Measurements from ENCODE around the gene CASP8.
"Not testable (repeated sequence)": the region's sequence is repeated elsewhere in the genome, so short reads cannot be mapped to it uniquely, and the experiment has no call there.

Gene CASP8

DNA sequence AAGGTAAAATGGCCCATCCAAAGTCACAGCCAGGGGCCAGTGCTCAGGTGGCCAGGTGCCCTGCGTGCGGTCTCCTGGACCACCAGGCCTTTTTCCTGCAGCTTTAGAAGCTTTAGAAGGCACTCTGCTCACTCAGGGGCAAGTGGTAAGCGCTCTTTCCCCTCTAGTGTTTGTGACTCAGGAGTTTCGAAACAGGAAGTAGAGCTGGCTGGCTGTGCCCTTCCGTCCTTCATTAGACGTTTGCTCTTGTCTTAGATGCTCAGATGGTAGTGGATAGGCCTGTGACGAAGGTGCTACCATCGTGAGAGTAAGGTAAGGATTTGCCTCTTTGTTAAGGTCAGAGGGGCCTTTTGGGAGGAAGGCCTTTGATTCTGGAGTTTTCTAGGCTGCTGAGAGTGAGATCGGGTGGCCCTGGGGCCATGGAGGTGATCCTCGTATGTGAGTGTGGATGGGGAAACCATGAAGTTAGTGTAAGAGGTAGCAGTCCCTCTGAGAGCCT is at the start of gene CASP8:
CASP8 (plus strand) TSS at position 235 of the 499 bp plus-strand sequence. CDS start 5,951 bp downstream, outside the sequence.
- DNase-seq = no peak

DNA sequence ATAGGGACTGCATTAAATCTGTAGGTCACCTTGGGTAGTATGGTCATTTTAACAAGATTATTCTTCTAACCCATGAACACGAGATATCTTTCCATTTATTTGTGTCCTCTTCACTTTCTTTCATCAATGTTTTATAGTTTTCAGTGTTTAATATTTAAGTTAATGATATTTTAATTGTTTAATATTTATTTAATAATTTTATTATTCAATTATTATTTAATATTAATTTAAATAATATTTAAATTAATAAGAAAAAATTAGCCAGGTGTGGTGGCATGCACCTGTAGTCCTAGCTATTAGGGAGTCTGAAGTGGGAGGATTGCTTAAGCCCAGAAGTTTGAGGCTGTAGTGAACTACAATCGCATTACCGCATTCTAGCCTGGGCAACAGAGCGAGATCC is 44.4 kb upstream of the CASP8 start:
- no peak for DNase-seq

DNA sequence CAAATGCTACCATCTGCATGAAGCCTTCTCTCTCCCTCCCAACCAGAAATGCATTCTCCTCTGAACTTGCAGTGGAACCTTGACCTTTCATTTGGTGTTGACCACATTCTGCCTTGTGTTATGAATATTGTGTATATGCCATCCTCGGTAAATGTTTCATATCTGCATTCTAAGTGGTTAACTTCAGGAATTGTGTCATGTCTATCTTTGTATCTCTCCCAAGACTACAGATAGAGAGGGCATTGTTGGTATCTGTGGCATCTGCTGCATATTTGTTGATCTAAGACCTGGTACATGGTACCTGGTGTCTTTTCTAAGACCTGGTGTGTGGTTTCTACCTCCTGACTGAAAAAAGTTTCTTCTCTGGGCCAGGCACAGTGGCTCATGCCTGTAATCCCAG is 43.4 kb upstream of the CASP8 start:
- DNase-seq = no peak

DNA sequence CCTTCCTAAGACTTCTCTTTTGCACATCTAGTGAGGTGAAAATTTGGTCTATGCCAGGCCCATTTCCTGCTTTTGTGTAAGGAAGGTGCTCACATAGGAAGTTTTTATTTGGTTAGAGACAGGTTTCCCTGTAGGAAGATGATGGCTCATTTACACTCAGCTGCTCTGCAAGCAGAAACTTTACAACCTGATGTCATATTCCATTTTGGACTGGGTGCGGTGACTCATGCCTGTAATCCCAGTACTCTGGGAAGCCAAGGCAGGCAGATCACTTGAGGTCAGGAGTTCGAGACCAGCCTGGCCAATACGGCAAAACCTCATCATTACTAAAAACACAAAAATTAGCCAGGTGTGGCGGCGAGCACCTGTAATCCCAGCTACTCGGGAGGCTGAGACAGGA is 41.6 kb upstream of the CASP8 start:
- no peak for DNase-seq

DNA sequence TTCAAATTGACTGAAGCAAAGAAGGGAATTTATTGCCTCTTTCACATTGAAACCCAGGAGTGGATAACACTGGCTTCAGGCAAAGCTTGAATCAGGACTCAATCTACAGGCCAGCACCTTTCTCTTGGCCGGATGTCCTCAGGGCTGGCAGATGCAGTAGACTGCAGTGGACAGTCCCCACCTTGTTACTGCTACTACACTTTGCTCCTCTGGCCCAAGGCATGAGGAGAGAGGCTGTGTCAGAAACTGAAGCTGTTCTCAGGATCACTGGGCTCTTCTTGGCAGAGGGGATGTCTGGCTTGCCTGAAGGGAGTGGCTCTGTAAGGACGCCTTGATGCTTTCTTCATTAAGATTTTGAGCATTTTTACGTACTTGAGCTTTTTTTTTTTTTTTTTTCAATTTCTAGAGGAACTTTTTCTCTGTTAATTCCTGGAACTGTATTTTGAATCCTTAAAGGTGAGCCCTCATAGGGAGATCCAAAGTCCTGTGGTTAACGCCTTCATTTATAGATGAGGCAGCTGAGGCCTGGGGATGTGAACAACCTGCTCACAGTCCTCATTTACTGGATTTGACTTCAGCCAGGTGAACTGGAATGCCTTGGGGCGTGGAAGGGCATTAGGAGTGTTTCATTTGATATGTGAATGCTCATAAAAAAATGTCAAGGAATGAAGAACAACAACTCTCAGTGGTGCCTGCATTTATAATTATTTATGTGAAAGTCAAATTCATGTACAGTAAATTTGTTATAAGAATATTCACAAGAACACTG is 40.8 kb upstream of the CASP8 start:
- DNase-seq = no peak

DNA sequence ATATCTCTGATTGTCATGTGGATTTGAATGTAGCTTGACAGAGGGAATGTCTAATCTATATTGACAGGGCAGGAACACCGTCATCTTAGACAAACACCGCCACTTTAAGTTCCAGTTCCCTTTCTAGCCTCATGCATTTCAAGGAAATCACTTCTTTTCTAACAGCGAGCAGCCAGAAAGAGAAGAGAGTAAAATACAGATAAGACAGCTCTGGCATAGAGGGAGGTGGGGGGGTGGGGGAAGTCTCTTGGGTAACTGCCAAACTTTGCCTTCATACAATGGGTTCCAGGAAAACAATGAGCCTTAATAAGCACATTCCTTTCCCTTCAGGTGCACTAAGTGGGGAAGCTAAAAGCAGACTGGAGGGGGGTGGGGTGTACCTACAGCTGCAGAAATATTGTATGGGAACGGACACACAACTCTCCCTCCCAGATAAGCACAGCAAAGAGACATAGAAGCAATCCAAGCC is 40.2 kb upstream of the CASP8 start:
- DNase-seq = peak; percentile 40

DNA sequence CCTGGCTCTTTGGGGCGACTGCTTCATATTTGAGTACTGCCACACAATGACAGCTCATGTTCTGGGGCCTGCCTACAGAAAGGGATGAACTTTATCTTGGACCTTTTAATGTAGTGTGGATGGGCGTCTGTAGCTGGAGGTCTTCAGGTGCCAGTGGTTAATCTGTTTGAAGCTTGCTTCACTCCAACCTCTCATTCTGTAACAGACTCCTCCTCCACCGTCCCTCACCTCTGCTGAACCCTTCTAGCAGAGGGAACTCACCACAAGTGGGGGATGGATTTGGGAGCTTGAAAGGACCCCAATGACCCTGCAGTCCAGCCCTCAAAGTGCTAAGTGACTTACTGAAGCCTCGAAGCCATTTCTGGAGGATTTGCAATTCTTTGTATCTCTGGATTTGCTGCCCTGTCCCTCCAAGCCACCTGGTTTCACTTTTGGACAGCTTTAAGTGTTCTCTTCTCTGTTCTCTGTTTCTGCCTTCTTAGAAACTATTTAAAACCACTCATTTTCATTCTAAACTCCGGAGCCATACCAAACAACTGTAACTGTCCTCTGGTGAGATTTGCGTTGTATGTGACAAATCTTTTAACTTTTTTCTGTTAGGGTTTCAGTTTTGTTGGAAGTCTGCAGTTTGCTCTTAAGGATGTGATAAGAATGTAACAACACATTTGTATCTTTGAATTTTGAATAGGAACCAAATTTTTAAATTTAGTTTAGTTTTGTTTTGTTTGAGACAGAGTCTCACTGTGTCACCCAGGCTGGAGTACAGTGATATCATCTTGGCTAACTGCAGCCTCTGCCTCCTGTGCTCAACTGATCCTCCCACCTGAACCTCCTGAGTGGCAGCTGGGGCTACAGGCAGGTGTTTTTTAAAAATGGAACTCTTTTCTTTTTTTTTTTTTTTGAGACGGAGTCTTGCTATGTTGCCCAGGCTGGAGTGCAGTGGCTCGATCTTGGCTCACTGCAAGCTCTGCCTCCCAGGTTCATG is 37.0 kb upstream of the CASP8 start:
- DNase-seq = no peak

DNA sequence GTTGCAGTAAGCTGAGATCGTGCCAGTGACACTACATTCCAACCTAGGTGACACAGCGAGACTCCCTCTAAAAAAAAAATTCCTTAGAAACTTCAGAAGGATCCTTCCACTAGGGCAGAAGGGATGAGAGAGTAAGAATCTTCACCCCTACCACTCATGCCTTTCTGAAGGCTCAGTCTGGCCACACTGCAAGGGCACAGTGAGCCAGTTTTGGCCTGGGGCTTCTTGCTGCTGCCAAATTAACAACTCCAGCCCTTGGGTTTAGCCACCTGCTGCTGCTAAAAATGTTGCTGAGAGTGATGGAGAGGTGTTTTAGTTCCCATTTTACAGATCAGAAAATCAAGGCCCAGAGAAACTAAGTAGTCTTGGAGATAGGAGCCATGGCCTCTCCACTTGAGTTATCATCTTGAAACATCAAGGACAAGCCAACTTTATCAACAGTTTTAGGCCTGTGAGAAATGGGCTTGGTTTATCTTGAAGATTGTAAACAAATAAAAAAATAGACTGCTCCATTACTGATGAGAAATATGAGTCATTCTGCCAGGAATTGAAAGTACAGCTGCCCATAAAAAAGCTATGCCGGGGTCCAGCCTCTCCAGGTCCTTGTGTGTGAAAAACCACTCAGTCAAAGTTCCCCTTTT is 31.9 kb upstream of the CASP8 start:
- DNase-seq = no peak

DNA sequence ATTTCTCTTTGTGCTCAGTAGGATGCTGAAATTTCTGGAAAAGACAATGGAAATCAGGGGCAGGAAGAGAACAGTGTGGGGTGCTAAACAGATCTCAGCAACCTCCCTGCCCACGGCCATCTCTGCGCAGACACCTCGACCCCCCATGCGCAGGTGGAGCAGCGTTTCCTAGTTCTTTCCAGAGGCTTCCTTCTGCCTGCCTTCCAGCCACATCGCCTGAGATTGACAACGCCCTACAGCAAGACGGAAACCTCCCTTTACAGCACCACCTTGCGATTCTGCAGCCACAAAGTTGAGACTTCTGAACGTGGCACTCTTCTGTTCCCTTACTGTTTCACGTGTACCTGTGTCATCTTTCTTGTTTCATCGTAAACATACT is 31.4 kb upstream of the CASP8 start:
- no peak for DNase-seq

DNA sequence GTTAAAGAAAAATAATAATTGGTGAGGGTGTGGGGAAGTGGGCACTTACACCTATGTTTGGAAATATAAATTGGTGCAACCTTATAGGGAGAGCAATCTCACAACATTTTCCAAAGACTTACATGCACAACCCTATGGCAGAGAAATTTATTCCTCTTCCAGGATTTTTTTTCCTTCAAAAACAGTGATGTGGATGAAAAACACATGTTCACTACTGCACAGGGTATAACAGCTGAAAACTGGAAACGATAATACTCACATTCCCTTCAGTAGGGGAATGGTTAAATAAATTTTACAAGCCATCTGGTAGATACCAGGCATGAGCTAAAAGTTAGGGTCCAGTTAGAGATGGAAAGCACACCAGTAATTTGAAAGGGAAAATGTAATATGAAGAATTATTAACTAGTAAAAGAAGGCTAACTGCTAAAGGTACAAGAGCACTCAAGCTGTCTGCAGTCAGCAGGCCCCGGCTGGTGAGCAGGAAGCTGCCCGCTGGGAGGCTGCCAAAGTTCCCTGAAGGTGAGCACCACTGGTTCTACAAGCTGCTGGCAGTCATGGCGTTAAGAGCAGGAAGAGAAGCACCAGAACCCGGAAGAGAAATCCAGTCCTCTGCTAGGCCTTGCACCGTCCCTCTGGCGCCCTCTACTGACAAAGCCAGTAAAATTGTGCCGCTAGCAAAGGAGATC is 28.4 kb upstream of the CASP8 start:
- peak; percentile 77 for DNase-seq

DNA sequence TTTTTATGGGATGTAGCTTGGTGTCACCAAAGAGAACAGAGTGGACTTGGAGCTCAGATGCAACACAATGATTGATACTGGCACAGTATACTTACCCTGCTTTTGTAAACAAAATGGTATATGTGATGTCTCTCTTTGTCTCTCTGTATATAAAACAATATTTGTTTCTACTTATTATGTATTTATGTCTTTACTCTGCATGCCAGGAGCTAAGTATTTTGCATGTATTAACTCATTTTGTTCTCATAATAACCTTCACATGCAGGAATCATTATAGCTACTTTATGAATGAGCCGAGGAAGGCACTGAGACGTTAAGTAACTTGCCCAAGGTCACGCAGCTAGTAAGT is 27.9 kb upstream of the CASP8 start:
- no peak for DNase-seq

DNA sequence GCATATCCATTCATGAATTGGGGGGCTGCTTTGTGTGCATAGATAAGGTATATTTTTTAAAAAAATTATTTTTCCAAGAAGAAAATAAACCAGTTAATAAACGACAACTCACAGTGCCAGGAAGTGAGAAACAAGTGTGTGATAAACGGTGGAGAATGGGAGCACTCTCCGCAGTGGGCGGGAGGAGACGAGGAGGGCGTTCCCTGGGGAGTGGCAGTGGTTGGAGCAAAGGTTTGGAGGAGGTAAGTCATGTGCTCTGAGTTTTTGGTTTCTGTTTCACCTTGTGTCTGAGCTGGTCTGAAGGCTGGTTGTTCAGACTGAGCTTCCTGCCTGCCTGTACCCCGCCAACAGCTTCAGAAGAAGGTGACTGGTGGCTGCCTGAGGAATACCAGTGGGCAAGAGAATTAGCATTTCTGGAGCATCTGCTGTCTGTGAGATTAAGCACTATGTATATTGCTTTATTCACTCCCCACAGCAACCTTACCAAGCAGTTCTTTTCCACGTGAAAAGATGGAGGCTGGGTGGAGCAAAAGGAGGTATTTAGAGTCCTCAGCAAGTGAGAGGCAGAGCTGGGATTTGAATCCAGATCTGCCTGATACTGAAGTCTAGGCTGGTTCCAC is 27.0 kb upstream of the CASP8 start:
- DNase-seq = peak; percentile 57

DNA sequence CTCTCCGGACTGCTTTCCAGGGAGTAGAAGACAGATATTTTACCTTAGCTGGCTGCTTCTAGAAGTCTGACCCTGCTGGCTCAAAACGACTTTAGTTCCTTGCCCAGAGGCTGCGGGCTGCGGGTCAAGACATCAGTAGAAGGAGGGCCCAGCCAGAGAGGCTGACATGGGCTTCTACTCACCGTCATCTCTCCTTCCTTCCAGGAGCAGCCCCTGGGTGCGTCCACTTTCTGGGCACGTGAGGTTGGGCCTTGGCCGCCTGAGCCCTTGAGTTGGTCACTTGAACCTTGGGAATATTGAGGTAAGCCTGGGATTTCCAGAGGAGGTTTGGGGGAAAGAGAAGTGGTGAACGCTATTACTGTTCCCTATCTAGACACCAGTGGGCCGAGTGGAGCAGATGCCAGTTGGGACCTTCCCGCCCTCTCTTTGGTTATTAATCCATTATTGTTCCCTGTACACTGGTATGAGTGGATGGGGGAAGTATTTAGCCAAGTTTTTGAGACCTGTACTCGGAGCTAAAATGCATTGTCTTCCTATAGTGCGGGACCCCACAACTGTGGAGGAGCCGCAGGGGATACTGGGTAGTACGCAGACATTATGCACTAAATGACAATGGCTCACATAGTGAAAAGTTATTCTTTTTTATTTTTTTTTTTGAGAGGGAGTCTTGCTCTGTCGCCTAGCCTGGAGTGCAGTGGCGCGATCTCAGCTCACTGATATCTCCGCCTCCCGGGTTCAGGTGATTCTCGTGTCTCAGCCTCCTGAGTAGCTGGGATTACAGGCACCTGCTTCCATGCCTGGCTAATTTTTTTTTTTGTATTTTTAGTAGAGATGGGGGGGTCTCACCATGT is 26.3 kb upstream of the CASP8 start:
- no peak for DNase-seq

DNA sequence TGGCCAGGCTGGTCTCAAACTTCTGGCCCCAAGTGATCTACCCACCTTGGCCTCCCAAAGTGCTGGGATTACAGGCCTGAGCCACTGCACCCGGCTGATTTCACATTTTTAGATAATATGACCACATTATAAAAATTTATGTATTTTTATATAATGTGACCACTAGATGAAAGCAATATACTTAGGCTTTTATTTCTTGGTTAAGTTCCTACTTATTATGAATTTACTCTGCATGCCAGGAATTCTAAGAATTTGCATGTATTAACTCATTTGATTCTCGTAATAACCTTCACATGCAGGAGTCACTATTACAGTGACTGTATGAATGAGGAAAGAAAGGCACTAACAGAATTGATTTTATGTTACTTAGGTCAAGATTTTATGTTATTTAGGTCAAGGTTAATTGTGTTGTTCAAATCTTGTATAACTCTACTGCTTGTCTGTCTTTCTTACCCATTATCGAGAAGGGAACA is 25.6 kb upstream of the CASP8 start:
- no peak for DNase-seq

DNA sequence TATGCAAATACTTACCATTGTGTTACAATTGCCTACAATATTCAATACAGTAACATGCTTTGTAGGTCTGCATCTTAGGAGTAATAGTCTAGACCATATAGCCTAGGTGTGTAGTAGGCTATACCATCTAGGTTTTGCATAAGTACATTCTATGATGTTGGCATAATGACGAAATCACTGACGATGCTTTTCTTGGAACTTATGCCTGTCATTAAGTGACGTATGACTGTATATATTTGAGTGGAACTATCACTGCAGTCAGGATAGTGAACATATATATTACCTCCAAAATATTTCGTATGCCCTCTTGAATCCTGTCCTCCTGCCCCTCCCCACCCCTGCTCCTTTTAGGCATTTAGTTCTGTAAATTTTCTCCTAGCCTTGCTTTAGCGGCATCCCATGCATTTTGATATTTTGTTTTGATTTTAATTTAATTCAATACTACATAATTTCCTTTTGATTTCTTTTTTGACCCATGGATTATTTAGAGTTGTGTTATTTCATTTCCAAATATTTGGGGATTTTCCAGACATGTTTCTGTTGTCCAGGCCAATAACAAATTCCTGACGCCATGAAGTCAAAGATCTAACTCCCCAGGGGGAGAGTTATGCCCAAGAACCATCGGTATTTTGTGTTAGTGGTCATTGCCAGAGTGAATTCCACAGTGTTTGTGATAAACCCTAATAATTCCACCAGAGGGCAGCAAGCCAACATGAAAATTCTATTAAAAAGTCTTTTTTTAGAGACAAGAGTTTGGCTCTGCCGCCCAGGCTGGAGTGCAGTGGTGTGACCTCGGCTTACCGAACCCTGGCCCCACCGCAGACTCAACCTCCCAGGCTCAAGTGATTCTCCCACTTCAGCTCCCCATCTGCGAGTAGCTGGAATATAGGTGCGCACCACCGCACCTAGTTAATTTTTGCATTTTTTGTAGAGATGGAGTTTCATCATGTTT is 24.2 kb upstream of the CASP8 start:
- DNase-seq = peak; percentile 29

DNA sequence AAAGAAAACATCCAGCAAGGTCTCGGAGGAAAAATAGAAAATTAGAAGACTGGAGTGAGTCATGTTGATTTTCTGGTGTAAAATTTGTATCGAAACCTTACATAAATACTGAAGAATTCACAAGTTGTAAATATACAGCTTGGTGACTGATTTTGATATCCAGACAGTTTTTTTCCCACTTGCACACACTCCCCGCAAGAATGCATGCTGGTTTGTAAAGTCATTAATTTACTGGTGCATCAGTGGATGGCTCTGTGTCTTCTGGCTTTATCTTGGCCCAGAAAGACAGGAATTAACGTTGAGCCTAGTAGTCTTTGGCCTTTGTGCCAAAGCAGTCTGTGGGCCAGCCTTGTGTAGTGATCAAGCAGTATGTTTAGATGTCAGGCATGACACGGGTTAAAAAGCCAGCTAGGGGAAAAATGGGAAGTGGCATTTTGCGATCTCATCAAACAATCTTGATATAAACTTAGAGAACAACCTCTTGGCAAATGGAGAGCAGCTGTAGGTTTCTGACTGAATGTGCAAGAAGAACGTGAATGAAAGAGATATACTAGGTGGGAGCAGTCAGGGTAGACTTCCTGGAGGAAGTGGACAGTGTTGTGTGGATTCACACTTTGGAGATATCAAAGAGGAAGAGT is 22.7 kb upstream of the CASP8 start:
- DNase-seq = no peak

DNA sequence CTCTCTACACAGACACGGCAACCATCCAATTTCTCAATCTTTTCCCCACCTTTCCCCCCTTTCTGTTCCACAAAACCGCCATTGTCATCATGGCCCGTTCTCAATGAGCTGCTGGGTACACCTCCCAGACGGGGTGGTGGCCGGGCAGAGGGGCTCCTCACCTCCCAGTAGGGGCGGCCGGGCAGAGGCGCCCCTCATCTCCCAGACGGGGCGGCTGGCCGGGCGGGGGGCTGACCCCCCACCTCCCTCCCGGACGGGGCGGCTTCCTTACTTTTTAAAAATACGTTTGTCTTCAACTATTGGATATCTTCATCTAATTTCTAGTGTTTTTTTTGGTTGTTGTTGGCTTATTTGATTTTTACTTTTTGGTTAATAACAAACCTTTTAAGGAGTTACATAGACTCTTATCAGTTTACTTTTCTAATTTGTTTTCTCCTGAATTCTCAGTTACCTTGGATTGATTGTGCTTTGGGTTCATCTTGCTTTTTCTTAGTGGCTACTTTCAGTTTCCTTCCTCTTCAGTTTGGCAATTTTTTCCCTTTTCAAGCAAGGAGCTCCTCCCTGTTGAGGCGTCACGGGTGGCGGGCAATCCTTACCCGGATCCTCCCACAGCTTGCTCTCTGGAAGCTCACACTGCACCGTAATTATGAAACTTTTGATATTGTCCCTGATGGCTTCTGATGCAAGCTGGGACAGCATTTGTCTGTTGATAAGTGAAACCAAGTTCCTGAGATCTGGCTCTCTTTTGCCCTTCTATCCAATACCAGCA is 21.0 kb upstream of the CASP8 start:
- DNase-seq = not testable (repeated sequence)

DNA sequence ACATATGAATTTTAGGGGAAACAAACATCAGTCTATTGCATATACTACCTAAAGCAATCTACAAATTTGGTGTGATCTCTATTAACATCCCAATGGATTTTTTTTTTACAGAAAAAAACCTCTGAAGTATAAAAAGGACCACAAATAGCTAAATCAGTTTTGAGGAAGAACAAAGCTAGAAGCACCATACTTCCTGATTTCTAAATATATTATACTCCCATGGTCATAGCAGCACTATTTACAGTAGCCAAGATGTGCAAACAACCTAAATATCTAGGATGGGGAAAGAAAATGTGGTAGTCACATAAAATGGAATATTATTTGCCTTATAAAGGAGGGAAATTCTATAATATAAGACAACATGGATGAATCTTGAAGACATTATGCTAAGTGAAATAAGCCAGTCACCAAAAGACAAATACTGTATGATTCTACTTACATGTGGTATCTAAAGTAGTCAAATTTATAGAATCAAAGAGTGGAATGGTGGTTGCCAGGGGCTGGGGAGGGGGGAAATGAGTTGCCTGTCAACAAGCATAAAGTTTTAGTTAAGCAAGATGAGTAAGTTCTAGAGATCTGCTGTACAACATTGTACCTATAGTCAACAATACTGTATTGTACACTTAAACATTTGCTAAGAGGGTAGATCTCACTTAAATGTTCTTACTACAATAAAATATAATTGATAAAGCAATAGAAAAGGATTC is 17.6 kb upstream of the CASP8 start:
- no peak for DNase-seq
